ENCODE data around the gene KCTD6.

DNA sequence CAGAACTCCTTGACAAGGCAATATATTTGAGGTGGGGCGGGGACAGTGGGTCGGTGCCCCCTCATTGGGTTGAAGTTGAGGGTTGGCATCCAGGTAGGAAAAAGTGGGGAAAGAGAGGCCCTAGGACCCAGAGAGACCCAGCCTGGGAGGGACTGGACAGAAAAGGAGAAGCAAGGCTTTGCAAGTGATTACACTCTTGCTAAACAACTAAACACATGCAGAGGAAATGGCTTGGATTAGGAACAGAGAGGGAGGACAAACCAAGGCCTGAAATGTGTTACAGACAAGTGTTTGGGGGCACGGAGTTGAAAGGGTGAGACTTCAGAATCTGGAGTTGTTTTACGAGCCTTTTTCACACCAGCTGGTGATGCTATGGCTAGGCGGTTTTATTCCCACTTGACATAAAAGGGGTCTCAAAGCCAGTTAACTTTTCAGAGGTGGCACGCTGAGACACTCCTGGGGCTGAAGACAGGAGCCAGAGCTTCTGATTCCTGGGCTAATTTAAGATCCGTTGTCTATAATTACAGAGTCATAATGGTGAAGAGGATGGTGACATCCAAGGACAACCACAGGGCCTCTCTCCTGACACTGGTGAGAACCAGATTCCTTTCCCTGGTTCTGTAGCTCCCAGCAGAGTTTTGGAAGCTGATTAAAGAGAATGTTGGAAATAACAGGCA, 7.7 kb upstream of the KCTD6 start:
- TF ChIP-seq GLIS3 (CRISPR knock-in tag; IDR thresholded peaks at IDR 0.05) (no peak), TCF4 (CRISPR knock-in tag; IDR thresholded peaks at IDR 0.05; ENCODE audit: borderline replicate concordance) (no peak), ZNF70 (CRISPR knock-in tag; IDR thresholded peaks at IDR 0.05) (no peak), ZC3H10 (CRISPR knock-in tag; IDR thresholded peaks at IDR 0.05) (no peak), PPARA (CRISPR knock-in tag; IDR thresholded peaks at IDR 0.05; ENCODE audit: borderline replicate concordance) (no peak), ZFP3 (CRISPR knock-in tag; IDR thresholded peaks at IDR 0.05) (no peak)
- TF ChIP-seq, protein P1, sequence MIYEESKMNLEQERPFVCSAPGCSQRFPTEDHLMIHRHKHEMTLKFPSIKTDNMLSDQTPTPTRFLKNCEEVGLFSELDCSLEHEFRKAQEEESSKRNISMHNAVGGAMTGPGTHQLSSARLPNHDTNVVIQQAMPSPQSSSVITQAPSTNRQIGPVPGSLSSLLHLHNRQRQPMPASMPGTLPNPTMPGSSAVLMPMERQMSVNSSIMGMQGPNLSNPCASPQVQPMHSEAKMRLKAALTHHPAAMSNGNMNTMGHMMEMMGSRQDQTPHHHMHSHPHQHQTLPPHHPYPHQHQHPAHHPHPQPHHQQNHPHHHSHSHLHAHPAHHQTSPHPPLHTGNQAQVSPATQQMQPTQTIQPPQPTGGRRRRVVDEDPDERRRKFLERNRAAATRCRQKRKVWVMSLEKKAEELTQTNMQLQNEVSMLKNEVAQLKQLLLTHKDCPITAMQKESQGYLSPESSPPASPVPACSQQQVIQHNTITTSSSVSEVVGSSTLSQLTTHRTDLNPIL (CRISPR knock-in tag; IDR thresholded peaks at IDR 0.05; ENCODE audit: low read depth) = no peak
- TF ChIP-seq, protein P2, sequence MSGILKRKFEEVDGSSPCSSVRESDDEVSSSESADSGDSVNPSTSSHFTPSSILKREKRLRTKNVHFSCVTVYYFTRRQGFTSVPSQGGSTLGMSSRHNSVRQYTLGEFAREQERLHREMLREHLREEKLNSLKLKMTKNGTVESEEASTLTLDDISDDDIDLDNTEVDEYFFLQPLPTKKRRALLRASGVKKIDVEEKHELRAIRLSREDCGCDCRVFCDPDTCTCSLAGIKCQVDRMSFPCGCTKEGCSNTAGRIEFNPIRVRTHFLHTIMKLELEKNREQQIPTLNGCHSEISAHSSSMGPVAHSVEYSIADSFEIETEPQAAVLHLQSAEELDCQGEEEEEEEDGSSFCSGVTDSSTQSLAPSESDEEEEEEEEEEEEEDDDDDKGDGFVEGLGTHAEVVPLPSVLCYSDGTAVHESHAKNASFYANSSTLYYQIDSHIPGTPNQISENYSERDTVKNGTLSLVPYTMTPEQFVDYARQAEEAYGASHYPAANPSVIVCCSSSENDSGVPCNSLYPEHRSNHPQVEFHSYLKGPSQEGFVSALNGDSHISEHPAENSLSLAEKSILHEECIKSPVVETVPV (CRISPR knock-in tag; IDR thresholded peaks at IDR 0.05) = no peak
- TF ChIP-seq, protein P3, sequence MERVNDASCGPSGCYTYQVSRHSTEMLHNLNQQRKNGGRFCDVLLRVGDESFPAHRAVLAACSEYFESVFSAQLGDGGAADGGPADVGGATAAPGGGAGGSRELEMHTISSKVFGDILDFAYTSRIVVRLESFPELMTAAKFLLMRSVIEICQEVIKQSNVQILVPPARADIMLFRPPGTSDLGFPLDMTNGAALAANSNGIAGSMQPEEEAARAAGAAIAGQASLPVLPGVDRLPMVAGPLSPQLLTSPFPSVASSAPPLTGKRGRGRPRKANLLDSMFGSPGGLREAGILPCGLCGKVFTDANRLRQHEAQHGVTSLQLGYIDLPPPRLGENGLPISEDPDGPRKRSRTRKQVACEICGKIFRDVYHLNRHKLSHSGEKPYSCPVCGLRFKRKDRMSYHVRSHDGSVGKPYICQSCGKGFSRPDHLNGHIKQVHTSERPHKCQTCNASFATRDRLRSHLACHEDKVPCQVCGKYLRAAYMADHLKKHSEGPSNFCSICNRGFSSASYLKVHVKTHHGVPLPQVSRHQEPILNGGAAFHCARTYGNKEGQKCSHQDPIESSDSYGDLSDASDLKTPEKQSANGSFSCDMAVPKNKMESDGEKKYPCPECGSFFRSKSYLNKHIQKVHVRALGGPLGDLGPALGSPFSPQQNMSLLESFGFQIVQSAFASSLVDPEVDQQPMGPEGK (CRISPR knock-in tag; IDR thresholded peaks at IDR 0.05; ENCODE audit: borderline replicate concordance) = no peak
